Kidney (tissue), 14 donors: ENCODE measurements around the gene TSPAN11. TPM values are rescaled to one million over a fixed set of nuclear protein-coding genes. Genes with fewer than 3 reads are reported as not detected.

Experiments used
- DNase-seq, 5 donors: peaks; one replicate each; pipeline ENCODE4 v3.0.0-alpha.2; 2013 to 2020
- FAIRE-seq: peaks from 2 replicates; lab custom pipeline; 2012; peaks lifted over from hg19 to GRCh38; lab: Jason Lieb, UNC
- H3K27ac ChIP-seq, 2 donors: one replicate each; pipeline ENCODE4 v1.7.0; 2013; ENCODE audit warnings: low read depth in 2 of 2, low read length in 2 of 2, inconsistent platforms in 1 of 2
- H3K27me3 ChIP-seq: one replicate; pipeline ENCODE4 v1.7.1; 2013; ENCODE audit warnings: low read length, inconsistent platforms; ENCODE audit not compliant: control insufficient read depth, insufficient read depth
- H3K36me3 ChIP-seq, 3 donors: one replicate each; pipeline versions ENCODE4 v1.7.0 to v1.7.1; 2013; ENCODE audit warnings: low read length in 3 of 3, control low read depth in 1 of 3, inconsistent platforms in 1 of 3; ENCODE audit not compliant: insufficient read depth in 3 of 3, control insufficient read depth in 2 of 3
- H3K4me1 ChIP-seq, 3 donors: one replicate each; pipeline versions ENCODE4 v1.7.0 to v1.7.1; 2013; ENCODE audit warnings: low read length in 3 of 3, inconsistent platforms in 1 of 3, low read depth in 1 of 3; ENCODE audit not compliant: control insufficient read depth in 2 of 3, insufficient read depth in 2 of 3
- H3K4me3 ChIP-seq, 3 donors: one replicate each; pipeline versions ENCODE4 v1.7.0 to v1.8.1; 2013; ENCODE audit warnings: low read length in 3 of 3, control low read depth in 1 of 3, inconsistent platforms in 1 of 3
- H3K9ac ChIP-seq, 3 donors: one replicate each; pipeline versions ENCODE4 v1.7.0 to v1.7.1; 2013; ENCODE audit warnings: low read length in 3 of 3, control low read depth in 1 of 3, inconsistent platforms in 1 of 3
- H3K9me3 ChIP-seq, 3 donors: one replicate each; pipeline versions ENCODE4 v1.7.0 to v1.7.1; 2013; ENCODE audit warnings: low read length in 3 of 3, control low read depth in 1 of 3, inconsistent platforms in 1 of 3; ENCODE audit not compliant: control insufficient read depth in 2 of 3, insufficient read depth in 1 of 3
- intact Hi-C: fragments of 100-400 bp; cut with DNase I; formaldehyde crosslinking; loops from one replicate; pipeline ENCODE4 v1.11.1; 2022
- polyA plus RNA-seq: library from polyadenylated mRNA; stranded (reverse); fragments of 350-450 nt; fragmentation: Illumina TruSeq; extraction: RNeasy Lipid Tissue Mini Kit (QIAGEN cat#74804); gene quantifications from one replicate; pipeline ENCODE4 v1.2.3, GENCODE V29; 2014; ENCODE audit warnings: low read depth, low replicate concordance; ENCODE audit not compliant: insufficient read depth
- total RNA-seq: library from RNA; stranded (reverse); fragmentation: NEBNext Ultra II Directional; extraction: Animal tissue kit (Norgen Biotek cat#: 25700); gene quantifications from one replicate; pipeline ENCODE4 v1.2.1, GENCODE V29; 2021
- TF ChIP-seq, protein P1 (sequence below): IDR thresholded peaks from 3 replicates; pipeline ENCODE4 v1.5.1; 2012; ENCODE audit warnings: mild to moderate bottlenecking, moderate library complexity, borderline replicate concordance; ENCODE audit not compliant: insufficient read depth; ENCODE audit errors: extremely low read depth
- donor health status: control.
- donor health status: control.
- donor health status: control.
- donor health status: control.
- donor health status: control.
- donor health status: DM: yes; HTN: yes; CAD: no.
- donor health status: Normal renal cell carcinoma (clear cell type).

The TSPAN11 gene
- total and polyA plus RNA-seq, 2 donors from 2014 or later, result 1.3 to 7.5 TPM

- TF ChIP-seq, protein P1, sequence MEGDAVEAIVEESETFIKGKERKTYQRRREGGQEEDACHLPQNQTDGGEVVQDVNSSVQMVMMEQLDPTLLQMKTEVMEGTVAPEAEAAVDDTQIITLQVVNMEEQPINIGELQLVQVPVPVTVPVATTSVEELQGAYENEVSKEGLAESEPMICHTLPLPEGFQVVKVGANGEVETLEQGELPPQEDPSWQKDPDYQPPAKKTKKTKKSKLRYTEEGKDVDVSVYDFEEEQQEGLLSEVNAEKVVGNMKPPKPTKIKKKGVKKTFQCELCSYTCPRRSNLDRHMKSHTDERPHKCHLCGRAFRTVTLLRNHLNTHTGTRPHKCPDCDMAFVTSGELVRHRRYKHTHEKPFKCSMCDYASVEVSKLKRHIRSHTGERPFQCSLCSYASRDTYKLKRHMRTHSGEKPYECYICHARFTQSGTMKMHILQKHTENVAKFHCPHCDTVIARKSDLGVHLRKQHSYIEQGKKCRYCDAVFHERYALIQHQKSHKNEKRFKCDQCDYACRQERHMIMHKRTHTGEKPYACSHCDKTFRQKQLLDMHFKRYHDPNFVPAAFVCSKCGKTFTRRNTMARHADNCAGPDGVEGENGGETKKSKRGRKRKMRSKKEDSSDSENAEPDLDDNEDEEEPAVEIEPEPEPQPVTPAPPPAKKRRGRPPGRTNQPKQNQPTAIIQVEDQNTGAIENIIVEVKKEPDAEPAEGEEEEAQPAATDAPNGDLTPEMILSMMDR, result no peak
- Histone ChIP-seq H3K36me3 (no peaks in the 10 kb centered on the region), H3K9ac (no peak overlapping the region), H3K27ac (no peak overlapping the region), H3K4me3 (no peak overlapping the region), H3K27me3 (no peaks in the 10 kb centered on the region), H3K9me3 (no peaks in the 10 kb centered on the region), H3K4me1 (no peaks in the 10 kb centered on the region)
- intact Hi-C loops, result no loop called here
- DNase-seq, result no peak
- FAIRE-seq, result no peak
Observed at GRCh38 chr12:30994274-30994673, 67.7 kb downstream of the TSPAN11 start.

- intact Hi-C loops, result no loop called here
- no peak overlapping the region for H3K9ac ChIP-seq
- no peaks in the 10 kb centered on the region for H3K9me3 ChIP-seq
- no peaks in the 10 kb centered on the region for H3K27me3 ChIP-seq
- no peaks in the 10 kb centered on the region for H3K36me3 ChIP-seq
- no peak overlapping the region for H3K4me3 ChIP-seq
- DNase-seq (no peak), FAIRE-seq (no peak)
- TF ChIP-seq, protein P1, result no peak
- H3K27ac ChIP-seq, result no peak overlapping the region
- no peaks in the 10 kb centered on the region for H3K4me1 ChIP-seq
Observed at GRCh38 chr12:30996255-30996654, 69.7 kb downstream of the TSPAN11 start.

DNA sequence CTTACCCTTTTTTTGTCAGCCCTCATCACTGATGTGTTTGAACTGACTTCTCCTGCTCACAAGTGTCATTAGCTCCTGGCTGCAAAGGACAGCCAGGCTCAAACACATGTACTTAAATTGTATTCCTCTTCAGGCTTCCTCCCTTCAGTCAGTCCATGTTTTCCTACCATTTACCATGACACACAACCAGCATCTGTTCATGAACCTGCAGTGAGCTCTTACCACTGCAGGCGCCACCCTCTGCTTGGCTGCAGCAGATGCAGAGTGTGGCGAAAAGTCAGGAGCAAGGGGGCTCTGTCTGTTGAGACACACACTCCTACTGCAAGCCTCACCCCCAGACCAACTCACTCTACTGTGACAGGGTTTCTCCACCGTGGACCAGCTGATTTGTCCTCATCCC is 70.2 kb downstream of the TSPAN11 start:
- no peaks in the 10 kb centered on the region for H3K4me1 ChIP-seq
- H3K27me3 ChIP-seq, result no peaks in the 10 kb centered on the region
- DNase-seq (no peak), FAIRE-seq (no peak)
- no peak overlapping the region for H3K9ac ChIP-seq
- no peak overlapping the region for H3K27ac ChIP-seq
- TF ChIP-seq, protein P1, result no peak
- H3K9me3 ChIP-seq, result no peaks in the 10 kb centered on the region
- no peaks in the 10 kb centered on the region for H3K36me3 ChIP-seq
- intact Hi-C loops, result no loop called here
- H3K4me3 ChIP-seq, result no peak overlapping the region
